ENCODE data around the gene ABCD3. TPM values are rescaled to one million over a fixed set of nuclear protein-coding genes. Genes with fewer than 3 reads are reported as not detected.
A peak's percentile ranks its signal among the peaks of the same experiment; 100 is the strongest.

The ABCD3 gene
- total RNA-seq (2021; ENCODE audit: unreplicated experiment) = 48.8 TPM
- 12.1 and 14.4 TPM in 2 replicates for polyA plus RNA-seq (2012)
- percentile 83 among the genes with signal in this experiment for Bru-seq, nascent RNA
- percentile 85 among the genes with signal in this experiment for BruChase-seq, experiment 1, labeled RNA remaining after a 6-hour chase
- percentile 79 among the genes with signal in this experiment for BruChase-seq, experiment 2, labeled RNA remaining after a 2-hour chase
- long read RNA-seq, transcript ABCD3-202 (23 exons, 3,538 nt) = major isoform, 107 of 128 reads
- long read RNA-seq, partial matches to known transcripts = 4 of 128 reads
- long read RNA-seq, other reads (novel, unspliced or antisense) = 16 of 128 reads

DNA sequence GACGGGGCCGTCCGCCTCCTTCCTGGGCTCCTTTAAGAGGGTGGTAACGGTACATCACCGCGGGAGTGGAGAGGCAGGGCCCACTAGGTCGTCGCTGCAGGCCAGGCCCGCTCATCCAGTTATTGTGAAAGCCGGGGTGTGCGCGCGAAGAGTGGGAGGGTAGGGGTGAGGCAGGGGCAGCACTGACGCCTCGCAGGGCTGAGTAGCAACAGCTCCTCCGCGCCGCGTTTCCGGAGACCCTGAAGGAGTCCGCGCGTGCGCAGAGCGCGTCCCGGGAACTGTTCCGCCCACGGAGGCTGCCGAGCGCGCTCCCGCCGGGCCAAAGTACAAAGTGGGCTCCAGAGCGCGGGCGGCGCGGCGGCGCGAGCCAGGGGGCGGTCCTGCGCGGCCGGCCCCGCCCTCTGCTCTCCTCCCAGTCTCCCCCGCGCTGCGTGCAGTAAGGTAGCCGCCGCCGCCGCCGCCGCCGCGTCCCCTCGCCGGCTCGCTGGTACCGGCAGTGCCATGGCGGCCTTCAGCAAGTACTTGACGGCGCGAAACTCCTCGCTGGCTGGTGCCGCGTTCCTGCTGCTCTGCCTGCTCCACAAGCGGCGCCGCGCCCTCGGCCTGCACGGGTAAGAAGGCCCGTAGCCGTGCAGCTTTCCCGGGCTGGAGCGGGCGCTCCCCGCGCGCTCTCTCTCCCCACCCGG, at the start of gene ABCD3:
Gene ABCD3, plus strand, starts transcription at position 412 of the 686 bp plus-strand sequence. Its CDS starts 90 bp downstream, at position 502.
- Histone ChIP-seq H3K27me3 (ENCODE audit: insufficient read depth, low read length) (no peaks in the 10 kb centered on the region), H3K4me3 (replicated peaks in 1 of 2; ENCODE audit: low read depth in 1 of 2, low read length in 2 of 2) (peak within 1 kb of the TSS; percentile 83 to 86), H3K9me3 (ENCODE audit: control insufficient read depth in 1 of 2, insufficient read depth in 1 of 2, low read depth in 1 of 2, low read length in 2 of 2) (no peaks in the 10 kb centered on the region), H4K20me1 (ENCODE audit: insufficient read depth) (peaks cover 4% of the 10 kb centered on the region; the same call in 1 of the 2 replicates), H3K9me2 (ENCODE audit: insufficient read depth) (no peaks in the 10 kb centered on the region), H3K9ac (ENCODE audit: low read length) (peak within 1 kb of the TSS; percentile 75), H3K36me3 (ENCODE audit: control insufficient read depth in 1 of 2, insufficient read depth in 2 of 2, low read length in 2 of 2) (no peaks in the 10 kb centered on the region), H3K4me1 (ENCODE audit: control insufficient read depth in 1 of 2, insufficient read depth in 2 of 2, low read length in 2 of 2) (peaks cover 13 to 22% of the 10 kb centered on the region in 2 experiments), H2AFZ (ENCODE audit: low read depth, low read length, poor library complexity, severe bottlenecking) (no peak within 1 kb of the TSS), H3K4me2 (ENCODE audit: low read length) (peak within 1 kb of the TSS; percentile 90), H3K79me2 (ENCODE audit: insufficient read depth, low read length) (peaks cover 46% of the 10 kb centered on the region), H3K27ac (ENCODE audit: low read depth, low read length) (peak within 1 kb of the TSS; percentile 74)
- POLR2A ChIA-PET = interaction anchor here (0.6 to 1.2 kb wide), 6 partner anchors 9 to 631 kb away, joined by 3 to 4 read pairs (median 3); no protein-coding TSS in a partner anchor
- DNase-seq (ENCODE audit: low read depth, low spot score) = peak; percentile 83
- ATAC-seq = peak; percentile 93
- TF ChIP-seq CEBPB (IDR thresholded peaks at IDR 0.05; ENCODE audit: low read depth) (peak; percentile 30; the same call in 1 of the 2 replicates), ZFX (IDR thresholded peaks at IDR 0.05) (peak; percentile 78), POLR2AphosphoS5 (IDR thresholded peaks at IDR 0.05; ENCODE audit: low read depth, low read length) (peak; percentile 97), EZH2phosphoT487 (IDR thresholded peaks at IDR 0.05; ENCODE audit: borderline replicate concordance) (no peak), YY1 (IDR thresholded peaks at IDR 0.05; ENCODE audit: extremely low read depth, insufficient replicate concordance, low read depth, low read length) (peak; percentile 43), RAD21 (IDR thresholded peaks at IDR 0.05; ENCODE audit: low read depth) (no peak), POLR2A (IDR thresholded peaks at IDR 0.05; ENCODE audit: borderline replicate concordance, extremely low read depth, insufficient read depth, insufficient read length) (peak; percentile 63), EZH2 (IDR thresholded peaks at IDR 0.05) (no peak), SP1 (IDR thresholded peaks at IDR 0.05; ENCODE audit: low read depth) (0 out of 2 replicates have a peak, but pooled peaks have one; percentile 36), EGR1 (IDR thresholded peaks at IDR 0.05; ENCODE audit: low read depth) (peak; percentile 91), SIN3A (IDR thresholded peaks at IDR 0.05; ENCODE audit: low read depth) (peak; percentile 89), TCF7L2 (IDR thresholded peaks at IDR 0.05; ENCODE audit: borderline replicate concordance, extremely low read depth, insufficient read depth, insufficient read length) (no peak)
- TF ChIP-seq, protein P1, sequence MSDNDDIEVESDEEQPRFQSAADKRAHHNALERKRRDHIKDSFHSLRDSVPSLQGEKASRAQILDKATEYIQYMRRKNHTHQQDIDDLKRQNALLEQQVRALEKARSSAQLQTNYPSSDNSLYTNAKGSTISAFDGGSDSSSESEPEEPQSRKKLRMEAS (IDR thresholded peaks at IDR 0.05) = peak; percentile 63
- TF ChIP-seq, protein P2, sequence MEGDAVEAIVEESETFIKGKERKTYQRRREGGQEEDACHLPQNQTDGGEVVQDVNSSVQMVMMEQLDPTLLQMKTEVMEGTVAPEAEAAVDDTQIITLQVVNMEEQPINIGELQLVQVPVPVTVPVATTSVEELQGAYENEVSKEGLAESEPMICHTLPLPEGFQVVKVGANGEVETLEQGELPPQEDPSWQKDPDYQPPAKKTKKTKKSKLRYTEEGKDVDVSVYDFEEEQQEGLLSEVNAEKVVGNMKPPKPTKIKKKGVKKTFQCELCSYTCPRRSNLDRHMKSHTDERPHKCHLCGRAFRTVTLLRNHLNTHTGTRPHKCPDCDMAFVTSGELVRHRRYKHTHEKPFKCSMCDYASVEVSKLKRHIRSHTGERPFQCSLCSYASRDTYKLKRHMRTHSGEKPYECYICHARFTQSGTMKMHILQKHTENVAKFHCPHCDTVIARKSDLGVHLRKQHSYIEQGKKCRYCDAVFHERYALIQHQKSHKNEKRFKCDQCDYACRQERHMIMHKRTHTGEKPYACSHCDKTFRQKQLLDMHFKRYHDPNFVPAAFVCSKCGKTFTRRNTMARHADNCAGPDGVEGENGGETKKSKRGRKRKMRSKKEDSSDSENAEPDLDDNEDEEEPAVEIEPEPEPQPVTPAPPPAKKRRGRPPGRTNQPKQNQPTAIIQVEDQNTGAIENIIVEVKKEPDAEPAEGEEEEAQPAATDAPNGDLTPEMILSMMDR (IDR thresholded peaks at IDR 0.05 in 2 of 3, conservative IDR thresholded peaks at IDR 0.05 in 1 of 3; ENCODE audit: borderline replicate concordance in 1 of 3, insufficient read depth in 1 of 3, low read depth in 2 of 3, low read length in 2 of 3) = no peak
- TF ChIP-seq, protein P3, sequence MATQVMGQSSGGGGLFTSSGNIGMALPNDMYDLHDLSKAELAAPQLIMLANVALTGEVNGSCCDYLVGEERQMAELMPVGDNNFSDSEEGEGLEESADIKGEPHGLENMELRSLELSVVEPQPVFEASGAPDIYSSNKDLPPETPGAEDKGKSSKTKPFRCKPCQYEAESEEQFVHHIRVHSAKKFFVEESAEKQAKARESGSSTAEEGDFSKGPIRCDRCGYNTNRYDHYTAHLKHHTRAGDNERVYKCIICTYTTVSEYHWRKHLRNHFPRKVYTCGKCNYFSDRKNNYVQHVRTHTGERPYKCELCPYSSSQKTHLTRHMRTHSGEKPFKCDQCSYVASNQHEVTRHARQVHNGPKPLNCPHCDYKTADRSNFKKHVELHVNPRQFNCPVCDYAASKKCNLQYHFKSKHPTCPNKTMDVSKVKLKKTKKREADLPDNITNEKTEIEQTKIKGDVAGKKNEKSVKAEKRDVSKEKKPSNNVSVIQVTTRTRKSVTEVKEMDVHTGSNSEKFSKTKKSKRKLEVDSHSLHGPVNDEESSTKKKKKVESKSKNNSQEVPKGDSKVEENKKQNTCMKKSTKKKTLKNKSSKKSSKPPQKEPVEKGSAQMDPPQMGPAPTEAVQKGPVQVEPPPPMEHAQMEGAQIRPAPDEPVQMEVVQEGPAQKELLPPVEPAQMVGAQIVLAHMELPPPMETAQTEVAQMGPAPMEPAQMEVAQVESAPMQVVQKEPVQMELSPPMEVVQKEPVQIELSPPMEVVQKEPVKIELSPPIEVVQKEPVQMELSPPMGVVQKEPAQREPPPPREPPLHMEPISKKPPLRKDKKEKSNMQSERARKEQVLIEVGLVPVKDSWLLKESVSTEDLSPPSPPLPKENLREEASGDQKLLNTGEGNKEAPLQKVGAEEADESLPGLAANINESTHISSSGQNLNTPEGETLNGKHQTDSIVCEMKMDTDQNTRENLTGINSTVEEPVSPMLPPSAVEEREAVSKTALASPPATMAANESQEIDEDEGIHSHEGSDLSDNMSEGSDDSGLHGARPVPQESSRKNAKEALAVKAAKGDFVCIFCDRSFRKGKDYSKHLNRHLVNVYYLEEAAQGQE (IDR thresholded peaks at IDR 0.05; ENCODE audit: low read depth) = no peak
- TF ChIP-seq, protein P4, sequence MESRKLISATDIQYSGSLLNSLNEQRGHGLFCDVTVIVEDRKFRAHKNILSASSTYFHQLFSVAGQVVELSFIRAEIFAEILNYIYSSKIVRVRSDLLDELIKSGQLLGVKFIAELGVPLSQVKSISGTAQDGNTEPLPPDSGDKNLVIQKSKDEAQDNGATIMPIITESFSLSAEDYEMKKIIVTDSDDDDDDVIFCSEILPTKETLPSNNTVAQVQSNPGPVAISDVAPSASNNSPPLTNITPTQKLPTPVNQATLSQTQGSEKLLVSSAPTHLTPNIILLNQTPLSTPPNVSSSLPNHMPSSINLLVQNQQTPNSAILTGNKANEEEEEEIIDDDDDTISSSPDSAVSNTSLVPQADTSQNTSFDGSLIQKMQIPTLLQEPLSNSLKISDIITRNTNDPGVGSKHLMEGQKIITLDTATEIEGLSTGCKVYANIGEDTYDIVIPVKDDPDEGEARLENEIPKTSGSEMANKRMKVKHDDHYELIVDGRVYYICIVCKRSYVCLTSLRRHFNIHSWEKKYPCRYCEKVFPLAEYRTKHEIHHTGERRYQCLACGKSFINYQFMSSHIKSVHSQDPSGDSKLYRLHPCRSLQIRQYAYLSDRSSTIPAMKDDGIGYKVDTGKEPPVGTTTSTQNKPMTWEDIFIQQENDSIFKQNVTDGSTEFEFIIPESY (IDR thresholded peaks at IDR 0.05; ENCODE audit: extremely low read depth, insufficient replicate concordance, low read length) = no peak
- TF ChIP-seq, protein P5, sequence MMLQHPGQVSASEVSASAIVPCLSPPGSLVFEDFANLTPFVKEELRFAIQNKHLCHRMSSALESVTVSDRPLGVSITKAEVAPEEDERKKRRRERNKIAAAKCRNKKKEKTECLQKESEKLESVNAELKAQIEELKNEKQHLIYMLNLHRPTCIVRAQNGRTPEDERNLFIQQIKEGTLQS (IDR thresholded peaks at IDR 0.05) = no peak
- CTCF ChIA-PET = no interaction called here
- BruUV-seq (replicated peaks) = no TSS peak
- intact Hi-C loops (cut with micrococcal nuclease) = no loop called here
- RAD21 ChIA-PET (ENCODE audit: low non-redundant PET in 1 of 2, low total read pairs in 2 of 2, uncharacterized antibody in 2 of 2, unreplicated experiment in 2 of 2) = no interaction called here
